Loucy (cell line): Measurements from ENCODE around the gene NPC1.

ENCODE experiments used
- H2AFZ ChIP-seq: fragments of 200-600 bp; sonication (generic); 2 replicates; pipeline ENCODE4 v1.6.0; 2016; ENCODE audit warnings: antibody characterized with exemption, mild to moderate bottlenecking, low read length, moderate library complexity
- H3F3A ChIP-seq: fragments of 200-600 bp; 2 replicates; pipeline ENCODE4 v1.6.0; 2016; ENCODE audit warnings: antibody characterized with exemption, low read depth, mild to moderate bottlenecking
- H3K27me3 ChIP-seq: fragments of 200-600 bp; sonication (generic); 2 replicates; pipeline ENCODE4 v1.6.1; 2014; ENCODE audit warnings: low read length, mild to moderate bottlenecking; ENCODE audit not compliant: insufficient read depth, poor library complexity, severe bottlenecking
- H3K36me3 ChIP-seq: fragments of 200-600 bp; sonication (generic); 2 replicates; pipeline ENCODE4 v1.6.1; 2016; ENCODE audit warnings: low read length; ENCODE audit not compliant: insufficient read depth
- H3K4me1 ChIP-seq: fragments of 200-600 bp; sonication (generic); 2 replicates; pipeline ENCODE4 v1.5.1; 2014; ENCODE audit warnings: low read length, mild to moderate bottlenecking; ENCODE audit not compliant: insufficient read depth, poor library complexity, severe bottlenecking
- H3K4me2 ChIP-seq: fragments of 200-600 bp; sonication (generic); 2 replicates; pipeline ENCODE4 v1.6.0; 2014; ENCODE audit warnings: antibody characterized with exemption, low read length, low read depth, mild to moderate bottlenecking; ENCODE audit not compliant: poor library complexity, severe bottlenecking
- H3K4me3 ChIP-seq: fragments of 200-600 bp; sonication (generic); 2 replicates; pipeline ENCODE4 v1.5.1; 2014; ENCODE audit warnings: low read length, mild to moderate bottlenecking, mixed read lengths; ENCODE audit not compliant: poor library complexity, severe bottlenecking
- H3K79me2 ChIP-seq: fragments of 200-600 bp; sonication (generic); 2 replicates; pipeline ENCODE4 v1.6.1; 2014; ENCODE audit warnings: low read length; ENCODE audit not compliant: insufficient read depth
- H3K9ac ChIP-seq: fragments of 200-600 bp; sonication (generic); 2 replicates; pipeline ENCODE4 v1.6.0; 2014; ENCODE audit warnings: mild to moderate bottlenecking, low read depth, low read length, moderate library complexity; ENCODE audit not compliant: poor library complexity, severe bottlenecking
- H3K9me2 ChIP-seq: fragments of 200-600 bp; sonication (generic); replicated peaks from 2 replicates; pipeline ENCODE4 v1.6.1; 2016; ENCODE audit warnings: low read depth, low read length, mixed read lengths
- H3K9me3 ChIP-seq: fragments of 200-600 bp; sonication (generic); 2 replicates; pipeline ENCODE4 v1.6.1; 2014; ENCODE audit warnings: mild to moderate bottlenecking, antibody characterized with exemption, low read length, low read depth; ENCODE audit not compliant: insufficient read depth
- H4K20me1 ChIP-seq: fragments of 200-600 bp; sonication (generic); 2 replicates; pipeline ENCODE4 v1.6.0; 2014; ENCODE audit warnings: antibody characterized with exemption, low read length, mild to moderate bottlenecking; ENCODE audit not compliant: insufficient read depth, poor library complexity, severe bottlenecking
- CTCF ChIP-seq: fragments of 200-600 bp; sonication (generic); conservative IDR thresholded peaks from 2 replicates; pipeline ENCODE4 v1.5.1; 2014; ENCODE audit warnings: mild to moderate bottlenecking, antibody characterized with exemption, low read length
- EZH2phosphoT487 ChIP-seq: fragments of 200-600 bp; IDR thresholded peaks from 2 replicates; pipeline ENCODE4 v1.6.1; 2018; ENCODE audit warnings: antibody characterized with exemption, mild to moderate bottlenecking, moderate library complexity, borderline replicate concordance

NPC1 gene

GRCh38 chr18:23583071-23583865 lies 3.0 kb downstream of the NPC1 start:
- no peaks in the 10 kb centered on the region for H3K9me2 ChIP-seq
- H3K9me3 ChIP-seq = no peaks in the 10 kb centered on the region
- TF ChIP-seq CTCF = no peak
- TF ChIP-seq EZH2phosphoT487 = no peak
- peaks cover 68% of the 10 kb centered on the region for H3K79me2 ChIP-seq
- H3K4me3 ChIP-seq = peak overlapping the region; percentile 98
- peaks cover 51% of the 10 kb centered on the region for H3K4me1 ChIP-seq
- no peak overlapping the region for H2AFZ ChIP-seq
- no peaks in the 10 kb centered on the region for H3K27me3 ChIP-seq
- H3F3A ChIP-seq = no peaks in the 10 kb centered on the region
- peak overlapping the region; percentile 43 for H3K9ac ChIP-seq
- peaks cover 19% of the 10 kb centered on the region for H4K20me1 ChIP-seq
- H3K36me3 ChIP-seq = no peaks in the 10 kb centered on the region
- peak overlapping the region; percentile 96 for H3K4me2 ChIP-seq

- Histone ChIP-seq H2AFZ (no peak overlapping the region), H3K4me3 (peak overlapping the region; percentile 8), H3K79me2 (peaks cover 67% of the 10 kb centered on the region), H3F3A (no peaks in the 10 kb centered on the region), H3K27me3 (no peaks in the 10 kb centered on the region), H4K20me1 (peaks cover 17% of the 10 kb centered on the region), H3K9me3 (no peaks in the 10 kb centered on the region), H3K36me3 (no peaks in the 10 kb centered on the region), H3K4me1 (peaks cover 46% of the 10 kb centered on the region), H3K9ac (no peak overlapping the region), H3K9me2 (no peaks in the 10 kb centered on the region), H3K4me2 (peak overlapping the region; percentile 96)
- TF ChIP-seq CTCF (no peak), EZH2phosphoT487 (no peak)
Measured at GRCh38 chr18:23580677-23581367, 5.5 kb downstream of the NPC1 start.

- H4K20me1 ChIP-seq = peaks cover 8% of the 10 kb centered on the region
- H3K4me3 ChIP-seq = no peak overlapping the region
- H3K36me3 ChIP-seq = no peaks in the 10 kb centered on the region
- no peaks in the 10 kb centered on the region for H3K9me2 ChIP-seq
- no peak overlapping the region for H3K9ac ChIP-seq
- no peak overlapping the region for H2AFZ ChIP-seq
- no peaks in the 10 kb centered on the region for H3K27me3 ChIP-seq
- H3K9me3 ChIP-seq = no peaks in the 10 kb centered on the region
- H3F3A ChIP-seq = no peaks in the 10 kb centered on the region
- H3K4me1 ChIP-seq = peaks cover 52% of the 10 kb centered on the region
- no peak for TF ChIP-seq CTCF
- peaks cover 52% of the 10 kb centered on the region for H3K79me2 ChIP-seq
- H3K4me2 ChIP-seq = no peak overlapping the region
Measured at GRCh38 chr18:23578891-23579653, 7.2 kb downstream of the NPC1 start.
